Smooth muscle cell (in vitro differentiated cells): ENCODE results near the gene OR5I1. TPM values are rescaled to one million over a fixed set of nuclear protein-coding genes. Genes with fewer than 3 reads are reported as not detected.

Experiments used
- polyA plus RNA-seq: library from polyadenylated mRNA; unstranded; fragments of >200 nt; fragmentation: Nextera tagmentation; extraction: Ambion mirVana; gene quantifications from 2 replicates; pipeline ENCODE4 v1.2.1, GENCODE V29; 2016
- total RNA-seq: library from RNA; depleted of rRNA; stranded (reverse); fragments of >200 nt; gene quantifications from 2 replicates; pipeline ENCODE4 v1.2.3, GENCODE V29; 2014

The OR5I1 gene
- total and polyA plus RNA-seq, 2 experiments from 2014 or later: not detected

Other genes starting within 250 kb of the OR5I1 start
- gene OR5D13, start 163.0 kb downstream of the OR5I1 start, total RNA-seq: not detected in 2 replicates
- gene OR5D13, start 163.0 kb downstream of the OR5I1 start, polyA plus RNA-seq: not detected in 2 replicates
- not detected in 2 replicates for gene OR5D14, start 140.8 kb downstream of the OR5I1 start, total RNA-seq
- not detected in 2 replicates for gene OR5D14, start 140.8 kb downstream of the OR5I1 start, polyA plus RNA-seq
- not detected in 2 replicates for gene OR5L1, start 125.0 kb downstream of the OR5I1 start, total RNA-seq
- gene OR5L1, start 125.0 kb downstream of the OR5I1 start, polyA plus RNA-seq: not detected in 2 replicates
- gene OR5D18, start 116.8 kb downstream of the OR5I1 start, total RNA-seq: not detected in 2 replicates
- gene OR5D18, start 116.8 kb downstream of the OR5I1 start, polyA plus RNA-seq: not detected in 2 replicates
- gene OR5L2, start 109.2 kb downstream of the OR5I1 start, total RNA-seq: not detected in 2 replicates
- not detected in 2 replicates for gene OR5L2, start 109.2 kb downstream of the OR5I1 start, polyA plus RNA-seq
- gene OR5D16, start 97.6 kb downstream of the OR5I1 start, total RNA-seq: not detected in 2 replicates
- gene OR5D16, start 97.6 kb downstream of the OR5I1 start, polyA plus RNA-seq: not detected in 2 replicates
- not detected in 2 replicates for gene TRIM51, start 53.1 kb downstream of the OR5I1 start, total RNA-seq
- gene TRIM51, start 53.1 kb downstream of the OR5I1 start, polyA plus RNA-seq: not detected in 2 replicates
- gene OR5W2, start 21.8 kb downstream of the OR5I1 start, total RNA-seq: not detected in 2 replicates
- not detected in 2 replicates for gene OR5W2, start 21.8 kb downstream of the OR5I1 start, polyA plus RNA-seq
- not detected in 2 replicates for gene OR10AG1, start 33.5 kb upstream of the OR5I1 start, total RNA-seq
- not detected in 2 replicates for gene OR10AG1, start 33.5 kb upstream of the OR5I1 start, polyA plus RNA-seq
- not detected in 2 replicates for gene OR5F1, start 58.2 kb upstream of the OR5I1 start, total RNA-seq
- gene OR5F1, start 58.2 kb upstream of the OR5I1 start, polyA plus RNA-seq: not detected in 2 replicates
- gene OR5AS1, start 91.3 kb upstream of the OR5I1 start, total RNA-seq: not detected in 2 replicates
- gene OR5AS1, start 91.3 kb upstream of the OR5I1 start, polyA plus RNA-seq: not detected in 2 replicates
- gene OR8I2, start 156.9 kb upstream of the OR5I1 start, total RNA-seq: not detected in 2 replicates
- not detected in 2 replicates for gene OR8I2, start 156.9 kb upstream of the OR5I1 start, polyA plus RNA-seq
- not detected in 2 replicates for gene OR8H2, start 167.3 kb upstream of the OR5I1 start, total RNA-seq
- not detected in 2 replicates for gene OR8H2, start 167.3 kb upstream of the OR5I1 start, polyA plus RNA-seq
- not detected in 2 replicates for gene OR8H3, start 186.0 kb upstream of the OR5I1 start, total RNA-seq
- gene OR8H3, start 186.0 kb upstream of the OR5I1 start, polyA plus RNA-seq: not detected in 2 replicates
- gene OR8J3, start 203.8 kb upstream of the OR5I1 start, total RNA-seq: not detected in 2 replicates
- gene OR8J3, start 203.8 kb upstream of the OR5I1 start, polyA plus RNA-seq: not detected in 2 replicates
- gene OR8K5, start 223.9 kb upstream of the OR5I1 start, total RNA-seq: not detected in 2 replicates
- gene OR8K5, start 223.9 kb upstream of the OR5I1 start, polyA plus RNA-seq: not detected in 2 replicates
- not detected in 2 replicates for gene OR5J2, start 240.2 kb upstream of the OR5I1 start, total RNA-seq
- not detected in 2 replicates for gene OR5J2, start 240.2 kb upstream of the OR5I1 start, polyA plus RNA-seq